Activated CD8-positive, alpha-beta T cell treated with anti-CD3 and anti-CD28 coated beads for 36 hours (primary cell): ENCODE results near the gene ATXN1. TPM values are rescaled to one million over a fixed set of nuclear protein-coding genes. Genes with fewer than 3 reads are reported as not detected.

ENCODE experiments used
- ATAC-seq: fragments of 200-7000 bp; cut with Tn5 transposase; one replicate; pipeline ENCODE4 v1.10.0; 2021; ENCODE audit warnings: mild to moderate bottlenecking, moderate library complexity
- CTCF ChIA-PET: fragments of 350-600 bp; sonication (Branson Sonifier 250); formaldehyde crosslinking; loops from one replicate; lab custom pipeline; 2021; ENCODE audit warnings: antibody characterized with exemption; lab: Charles Lee
- POLR2A ChIA-PET: fragments of 350-600 bp; sonication (Branson Sonifier 250); formaldehyde crosslinking; loops from one replicate; lab custom pipeline; 2021; ENCODE audit warnings: antibody characterized with exemption; lab: Charles Lee
- DNase-seq: peaks from one replicate; pipeline ENCODE4 v3.0.0-alpha.2; 2020
- H3K27ac Mint-ChIP-seq: one replicate; pipeline ENCODE4 v1.8.0; 2021; ENCODE audit warnings: mild to moderate bottlenecking, mixed read lengths
- H3K27me3 Mint-ChIP-seq: one replicate; pipeline ENCODE4 v1.8.0; 2021; ENCODE audit warnings: mixed read lengths
- H3K36me3 Mint-ChIP-seq: one replicate; pipeline ENCODE4 v1.8.0; 2021; ENCODE audit warnings: low read depth, mixed read lengths
- H3K4me1 Mint-ChIP-seq: one replicate; pipeline ENCODE4 v1.8.0; 2021; ENCODE audit warnings: low read depth, mixed read lengths
- H3K4me3 Mint-ChIP-seq: one replicate; pipeline ENCODE4 v1.8.0; 2021; ENCODE audit warnings: mild to moderate bottlenecking, moderate library complexity, mixed read lengths
- H3K9me3 Mint-ChIP-seq: one replicate; pipeline ENCODE4 v1.8.0; 2021; ENCODE audit warnings: mixed read lengths
- intact Hi-C: fragments of 100-400 bp; cut with micrococcal nuclease; formaldehyde crosslinking; loops from one replicate; pipeline ENCODE4 v1.10.0; 2022
- total RNA-seq, 2 experiments: library from RNA; stranded (reverse); gene quantifications; one replicate each; pipeline ENCODE4 v1.2.3, GENCODE V29; 2021
- TF ChIP-seq, protein P1 (sequence below): fragments of 200-600 bp; IDR thresholded peaks from one replicate; pipeline ENCODE4 v1.8.0; 2022; ENCODE audit warnings: antibody characterized with exemption, mild to moderate bottlenecking

The ATXN1 gene
- total RNA-seq, 2 experiments from 2014 or later, result 35.4 to 40.8 TPM

DNA sequence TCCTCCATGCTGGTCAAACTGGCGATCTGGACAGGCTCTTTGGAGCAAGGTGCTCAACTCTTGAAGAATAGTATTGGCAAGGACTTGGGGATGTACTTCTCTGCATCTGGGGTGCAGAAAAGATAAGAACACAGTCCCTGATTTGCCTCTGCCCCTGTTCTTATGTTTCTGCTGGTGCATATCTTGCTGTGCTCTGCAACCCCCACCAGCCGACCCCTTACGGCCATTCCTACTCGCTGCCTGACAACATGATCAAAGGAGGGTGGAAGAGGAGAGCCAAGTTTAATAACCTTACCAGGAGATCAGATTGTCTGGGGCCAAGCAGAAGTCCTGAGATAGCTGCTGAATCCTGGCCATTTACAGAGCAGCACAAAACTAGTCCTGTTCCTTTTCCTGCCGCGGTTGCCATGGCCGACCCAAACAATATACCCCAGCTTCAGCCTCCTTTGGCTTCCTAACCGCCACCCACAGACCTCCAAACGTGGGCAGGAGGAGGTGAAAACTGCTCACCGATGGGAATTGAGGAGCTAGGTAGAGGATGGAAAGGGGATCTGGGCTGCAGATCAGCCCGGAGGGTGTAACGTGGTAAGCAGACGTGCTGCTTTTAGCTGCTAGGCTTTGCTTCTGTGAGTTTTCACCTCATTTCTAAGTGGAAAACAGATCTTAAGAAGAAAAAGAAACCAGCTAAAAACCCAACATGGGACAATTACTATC, 60.9 kb downstream of the ATXN1 start:
- Mint-ChIP-seq H3K27ac (peak overlapping the region; percentile 99), H3K9me3 (peaks cover 3% of the 10 kb centered on the region), H3K4me1 (peaks cover 69% of the 10 kb centered on the region), H3K4me3 (peak overlapping the region; percentile 74), H3K27me3 (no peaks in the 10 kb centered on the region), H3K36me3 (peaks cover 17% of the 10 kb centered on the region)
- TF ChIP-seq, protein P1, sequence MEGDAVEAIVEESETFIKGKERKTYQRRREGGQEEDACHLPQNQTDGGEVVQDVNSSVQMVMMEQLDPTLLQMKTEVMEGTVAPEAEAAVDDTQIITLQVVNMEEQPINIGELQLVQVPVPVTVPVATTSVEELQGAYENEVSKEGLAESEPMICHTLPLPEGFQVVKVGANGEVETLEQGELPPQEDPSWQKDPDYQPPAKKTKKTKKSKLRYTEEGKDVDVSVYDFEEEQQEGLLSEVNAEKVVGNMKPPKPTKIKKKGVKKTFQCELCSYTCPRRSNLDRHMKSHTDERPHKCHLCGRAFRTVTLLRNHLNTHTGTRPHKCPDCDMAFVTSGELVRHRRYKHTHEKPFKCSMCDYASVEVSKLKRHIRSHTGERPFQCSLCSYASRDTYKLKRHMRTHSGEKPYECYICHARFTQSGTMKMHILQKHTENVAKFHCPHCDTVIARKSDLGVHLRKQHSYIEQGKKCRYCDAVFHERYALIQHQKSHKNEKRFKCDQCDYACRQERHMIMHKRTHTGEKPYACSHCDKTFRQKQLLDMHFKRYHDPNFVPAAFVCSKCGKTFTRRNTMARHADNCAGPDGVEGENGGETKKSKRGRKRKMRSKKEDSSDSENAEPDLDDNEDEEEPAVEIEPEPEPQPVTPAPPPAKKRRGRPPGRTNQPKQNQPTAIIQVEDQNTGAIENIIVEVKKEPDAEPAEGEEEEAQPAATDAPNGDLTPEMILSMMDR, result no peak
- ATAC-seq, result peak; percentile 17
- DNase-seq, result peak; percentile 75
- intact Hi-C loops, result no loop called here
- ChIA-PET POLR2A (interaction anchor here (0.6 to 4.0 kb wide), 13 partner anchors 10 to 287 kb away, joined by 3 to 43 read pairs (median 4); partner anchors contain the start of gene ATXN1), CTCF (interaction anchor here (1.1 to 6.5 kb wide), 7 partner anchors 9 to 63 kb away, joined by 3 to 58 read pairs (median 4); partner anchors contain the start of gene ATXN1)

DNA sequence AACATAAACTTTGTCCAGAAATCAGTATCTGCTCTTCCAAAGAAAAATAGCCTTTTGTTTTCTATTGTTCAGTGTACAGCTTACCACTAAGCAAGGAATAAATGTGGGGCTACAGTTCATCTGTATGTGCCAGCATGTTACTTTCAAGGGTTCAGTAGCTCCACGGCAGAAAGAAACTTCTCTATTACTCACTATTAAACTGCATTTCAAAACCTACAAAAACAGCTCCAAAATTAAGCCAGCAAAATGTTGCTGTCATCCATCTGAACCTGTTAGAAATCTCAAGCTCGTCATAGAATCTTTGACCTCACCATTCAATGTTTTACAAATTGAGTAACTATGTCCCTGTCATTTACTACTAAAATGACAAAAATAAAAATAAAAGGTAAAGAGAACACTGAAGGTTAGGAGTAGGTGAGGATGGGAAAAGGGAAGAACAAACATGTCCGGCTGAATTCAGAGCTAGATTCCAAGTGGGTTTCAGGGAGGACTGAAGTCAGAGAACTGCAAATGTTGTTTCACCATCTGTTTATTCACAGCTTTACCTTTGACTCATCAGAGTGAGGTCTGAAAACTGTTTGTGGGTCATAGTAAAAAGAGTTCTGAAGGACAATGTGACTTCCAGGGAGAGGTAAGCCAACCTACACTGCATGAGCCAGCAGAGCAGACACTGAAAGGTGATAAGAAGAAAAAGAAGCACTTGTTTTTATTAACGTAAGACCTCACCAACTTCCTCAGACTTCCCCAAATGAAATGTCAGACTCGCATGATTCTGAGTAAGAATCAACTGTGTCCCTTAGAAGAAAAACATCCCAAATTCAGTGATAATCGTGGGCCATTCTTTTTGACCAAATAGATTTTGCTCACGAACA, 62.0 kb downstream of the ATXN1 start:
- TF ChIP-seq, protein P1, result no peak
- Mint-ChIP-seq H3K27ac (peak overlapping the region; percentile 99), H3K36me3 (peaks cover 18% of the 10 kb centered on the region), H3K4me1 (peaks cover 69% of the 10 kb centered on the region), H3K4me3 (peak overlapping the region; percentile 74), H3K27me3 (no peaks in the 10 kb centered on the region), H3K9me3 (peaks cover 3% of the 10 kb centered on the region)
- intact Hi-C loops, result loop anchor here (2.0 to 10.0 kb wide), 3 partner anchors 14 to 374 kb away; no protein-coding TSS in a partner anchor
- CTCF ChIA-PET, result interaction anchor here (0.8 to 6.5 kb wide), 13 partner anchors 9 to 367 kb away, joined by 3 to 58 read pairs (median 6); partner anchors contain the start of gene ATXN1
- ATAC-seq (peak; percentile 72), DNase-seq (peak; percentile 56)
- POLR2A ChIA-PET, result interaction anchor here (0.7 to 4.0 kb wide), 12 partner anchors 9 to 261 kb away, joined by 3 to 43 read pairs (median 6); partner anchors contain the start of gene ATXN1

DNA sequence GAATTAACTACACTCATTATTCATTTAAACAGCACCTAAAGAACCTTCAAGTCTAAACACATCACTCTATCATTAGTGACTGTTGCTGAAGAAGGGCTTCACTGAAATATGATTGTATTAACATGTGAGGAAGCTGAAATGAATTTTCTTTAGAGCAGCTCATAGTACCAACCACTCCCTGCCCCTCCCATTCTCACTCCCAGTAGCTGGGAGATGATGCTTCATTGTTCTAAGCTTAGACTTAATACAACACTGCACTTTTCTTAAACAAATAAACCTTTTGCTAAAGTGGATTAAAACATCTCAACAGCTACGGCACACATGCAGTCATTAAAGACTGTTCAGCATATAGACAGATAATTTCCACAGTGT, 63.1 kb downstream of the ATXN1 start:
- peaks cover 19% of the 10 kb centered on the region for H3K36me3 Mint-ChIP-seq
- POLR2A ChIA-PET, result interaction anchor here (0.7 to 4.0 kb wide), 10 partner anchors 9 to 283 kb away, joined by 3 to 43 read pairs (median 4); partner anchors contain the start of gene ATXN1
- no peak for ATAC-seq

DNA sequence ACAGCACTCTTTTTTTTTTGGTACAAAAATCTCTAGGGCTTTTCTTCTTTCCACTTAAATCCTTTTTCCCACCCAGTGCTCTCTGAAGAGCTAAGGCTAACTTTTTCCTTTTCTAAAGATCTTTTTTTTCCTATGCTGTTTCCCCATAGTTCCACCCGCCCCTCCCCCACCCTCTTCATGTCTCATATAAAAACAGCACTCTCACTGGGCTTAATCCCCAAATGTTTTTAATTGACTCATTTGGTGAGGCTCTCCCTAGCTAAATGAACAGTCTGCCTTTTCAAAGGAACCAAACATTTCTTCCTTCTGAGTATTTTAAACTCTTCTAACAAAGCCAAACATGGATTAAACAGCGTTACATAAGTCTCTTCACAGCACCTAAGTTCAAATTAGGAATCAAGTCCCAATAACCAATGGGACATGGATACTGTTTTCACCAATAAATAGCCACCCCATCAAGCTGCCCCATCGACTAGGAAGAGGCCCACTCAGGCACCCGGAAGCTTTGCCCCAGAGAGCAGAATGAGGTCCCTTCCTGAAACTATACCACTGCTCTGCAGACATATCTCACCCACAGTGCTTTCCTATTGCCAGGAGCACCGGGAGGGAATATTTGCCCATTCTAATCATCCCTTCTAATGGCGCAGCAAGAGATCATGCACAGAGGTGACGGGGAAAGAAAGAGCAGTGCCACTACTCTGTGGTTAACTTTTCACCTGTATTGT, 63.7 kb downstream of the ATXN1 start:
- Mint-ChIP-seq H3K27me3 (no peaks in the 10 kb centered on the region), H3K36me3 (peaks cover 21% of the 10 kb centered on the region), H3K9me3 (peaks cover 3% of the 10 kb centered on the region), H3K4me1 (peaks cover 75% of the 10 kb centered on the region), H3K4me3 (peak overlapping the region; percentile 74), H3K27ac (peak overlapping the region; percentile 99)
- DNase-seq, result no peak
- ChIA-PET CTCF (interaction anchor here (0.7 to 6.5 kb wide), 11 partner anchors 10 to 226 kb away, joined by 3 to 58 read pairs (median 7); partner anchors contain the start of gene ATXN1), POLR2A (interaction anchor here (0.6 to 4.0 kb wide), 11 partner anchors 10 to 318 kb away, joined by 3 to 43 read pairs (median 4); partner anchors contain the start of gene ATXN1)
- intact Hi-C loops, result loop anchor here (2.0 to 10.0 kb wide), 3 partner anchors 15 to 373 kb away; no protein-coding TSS in a partner anchor
- TF ChIP-seq, protein P1, result no peak
- no peak for ATAC-seq

More for the DNA sequence above, 63.1 kb downstream of the ATXN1 start:
- Mint-ChIP-seq H3K9me3 (peaks cover 3% of the 10 kb centered on the region), H3K27me3 (no peaks in the 10 kb centered on the region), H3K27ac (peak overlapping the region; percentile 99), H3K4me3 (peak overlapping the region; percentile 74), H3K4me1 (peaks cover 71% of the 10 kb centered on the region)
- TF ChIP-seq, protein P1, result no peak
- intact Hi-C loops, result loop anchor here (2.0 to 10.0 kb wide), 3 partner anchors 15 to 373 kb away; no protein-coding TSS in a partner anchor
- CTCF ChIA-PET, result interaction anchor here (0.8 to 6.5 kb wide), 10 partner anchors 8 to 226 kb away, joined by 3 to 58 read pairs (median 7); partner anchors contain the start of gene ATXN1
- no peak for DNase-seq
